Panc1 (cell line): Measurements from ENCODE around the gene SOWAHB.

Source experiments
- POLR2AphosphoS5 ChIP-seq: IDR thresholded peaks from 2 replicates; pipeline ENCODE4 v1.6.1; 2012; ENCODE audit warnings: mild to moderate bottlenecking, low read depth, low read length, moderate library complexity
- SIN3A ChIP-seq: IDR thresholded peaks from 2 replicates; pipeline ENCODE4 v1.6.1; 2012; ENCODE audit warnings: low read depth, mild to moderate bottlenecking, low read length, moderate library complexity, borderline replicate concordance; ENCODE audit not compliant: insufficient read depth
- TCF7L2 ChIP-seq: IDR thresholded peaks from 2 replicates; pipeline ENCODE4 v1.6.1; 2011; ENCODE audit warnings: mild to moderate bottlenecking, low read depth, low read length, inconsistent platforms
- TF ChIP-seq, protein P1 (sequence below): fragments of 450-650 bp; IDR thresholded peaks from 2 replicates; pipeline ENCODE4 v1.5.1; 2017; ENCODE audit warnings: mild to moderate bottlenecking
- TF ChIP-seq, protein P2 (sequence below), 2 experiments: IDR thresholded peaks; 2 replicates each; pipeline ENCODE4 v1.6.1; 2011 to 2012; ENCODE audit warnings: low read depth in 2 of 2, control low read depth in 1 of 2, low read length in 1 of 2, mild to moderate bottlenecking in 1 of 2, moderate library complexity in 1 of 2; ENCODE audit not compliant: insufficient read depth in 1 of 2

DNA sequence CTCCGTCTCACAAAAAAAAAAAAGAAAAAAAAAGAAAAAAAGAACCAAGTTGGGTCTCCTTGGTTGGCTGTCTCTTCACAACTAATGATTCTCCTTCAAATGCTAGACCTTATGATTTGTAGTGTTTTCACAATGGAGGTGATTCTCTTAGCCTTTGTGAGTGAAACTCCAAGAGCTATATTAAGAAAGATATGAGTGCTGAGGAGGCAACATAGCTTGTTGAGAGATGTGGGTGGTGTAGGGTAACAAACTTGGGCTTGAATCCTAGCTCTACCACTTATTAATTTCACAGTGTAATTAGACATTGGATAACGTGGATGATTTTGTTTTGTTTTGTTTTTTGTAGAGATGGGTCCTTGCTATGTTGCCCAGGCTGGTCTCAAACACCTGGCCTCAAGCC lies 41.2 kb upstream of the SOWAHB start:
- TF ChIP-seq, protein P1, sequence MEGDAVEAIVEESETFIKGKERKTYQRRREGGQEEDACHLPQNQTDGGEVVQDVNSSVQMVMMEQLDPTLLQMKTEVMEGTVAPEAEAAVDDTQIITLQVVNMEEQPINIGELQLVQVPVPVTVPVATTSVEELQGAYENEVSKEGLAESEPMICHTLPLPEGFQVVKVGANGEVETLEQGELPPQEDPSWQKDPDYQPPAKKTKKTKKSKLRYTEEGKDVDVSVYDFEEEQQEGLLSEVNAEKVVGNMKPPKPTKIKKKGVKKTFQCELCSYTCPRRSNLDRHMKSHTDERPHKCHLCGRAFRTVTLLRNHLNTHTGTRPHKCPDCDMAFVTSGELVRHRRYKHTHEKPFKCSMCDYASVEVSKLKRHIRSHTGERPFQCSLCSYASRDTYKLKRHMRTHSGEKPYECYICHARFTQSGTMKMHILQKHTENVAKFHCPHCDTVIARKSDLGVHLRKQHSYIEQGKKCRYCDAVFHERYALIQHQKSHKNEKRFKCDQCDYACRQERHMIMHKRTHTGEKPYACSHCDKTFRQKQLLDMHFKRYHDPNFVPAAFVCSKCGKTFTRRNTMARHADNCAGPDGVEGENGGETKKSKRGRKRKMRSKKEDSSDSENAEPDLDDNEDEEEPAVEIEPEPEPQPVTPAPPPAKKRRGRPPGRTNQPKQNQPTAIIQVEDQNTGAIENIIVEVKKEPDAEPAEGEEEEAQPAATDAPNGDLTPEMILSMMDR = no peak
- TF ChIP-seq POLR2AphosphoS5 (no peak), SIN3A (no peak), TCF7L2 (no peak)
- TF ChIP-seq, protein P2, sequence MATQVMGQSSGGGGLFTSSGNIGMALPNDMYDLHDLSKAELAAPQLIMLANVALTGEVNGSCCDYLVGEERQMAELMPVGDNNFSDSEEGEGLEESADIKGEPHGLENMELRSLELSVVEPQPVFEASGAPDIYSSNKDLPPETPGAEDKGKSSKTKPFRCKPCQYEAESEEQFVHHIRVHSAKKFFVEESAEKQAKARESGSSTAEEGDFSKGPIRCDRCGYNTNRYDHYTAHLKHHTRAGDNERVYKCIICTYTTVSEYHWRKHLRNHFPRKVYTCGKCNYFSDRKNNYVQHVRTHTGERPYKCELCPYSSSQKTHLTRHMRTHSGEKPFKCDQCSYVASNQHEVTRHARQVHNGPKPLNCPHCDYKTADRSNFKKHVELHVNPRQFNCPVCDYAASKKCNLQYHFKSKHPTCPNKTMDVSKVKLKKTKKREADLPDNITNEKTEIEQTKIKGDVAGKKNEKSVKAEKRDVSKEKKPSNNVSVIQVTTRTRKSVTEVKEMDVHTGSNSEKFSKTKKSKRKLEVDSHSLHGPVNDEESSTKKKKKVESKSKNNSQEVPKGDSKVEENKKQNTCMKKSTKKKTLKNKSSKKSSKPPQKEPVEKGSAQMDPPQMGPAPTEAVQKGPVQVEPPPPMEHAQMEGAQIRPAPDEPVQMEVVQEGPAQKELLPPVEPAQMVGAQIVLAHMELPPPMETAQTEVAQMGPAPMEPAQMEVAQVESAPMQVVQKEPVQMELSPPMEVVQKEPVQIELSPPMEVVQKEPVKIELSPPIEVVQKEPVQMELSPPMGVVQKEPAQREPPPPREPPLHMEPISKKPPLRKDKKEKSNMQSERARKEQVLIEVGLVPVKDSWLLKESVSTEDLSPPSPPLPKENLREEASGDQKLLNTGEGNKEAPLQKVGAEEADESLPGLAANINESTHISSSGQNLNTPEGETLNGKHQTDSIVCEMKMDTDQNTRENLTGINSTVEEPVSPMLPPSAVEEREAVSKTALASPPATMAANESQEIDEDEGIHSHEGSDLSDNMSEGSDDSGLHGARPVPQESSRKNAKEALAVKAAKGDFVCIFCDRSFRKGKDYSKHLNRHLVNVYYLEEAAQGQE (IDR thresholded peaks at IDR 0.05; ENCODE audit: insufficient read depth in 1 of 2, low read depth in 2 of 2, low read length in 1 of 2) = no peak
